Measurements from ENCODE around the gene MAPK8. TPM values are rescaled to one million over a fixed set of nuclear protein-coding genes. Genes with fewer than 3 reads are reported as not detected.
"Not testable (repeated sequence)": the region's sequence is repeated elsewhere in the genome, so short reads cannot be mapped to it uniquely, and the experiment has no call there.

MAPK8 gene
- total RNA-seq (2014; rRNA removed; shearing (Covaris generic)): 37.9 and 62.8 TPM in 2 replicates

DNA sequence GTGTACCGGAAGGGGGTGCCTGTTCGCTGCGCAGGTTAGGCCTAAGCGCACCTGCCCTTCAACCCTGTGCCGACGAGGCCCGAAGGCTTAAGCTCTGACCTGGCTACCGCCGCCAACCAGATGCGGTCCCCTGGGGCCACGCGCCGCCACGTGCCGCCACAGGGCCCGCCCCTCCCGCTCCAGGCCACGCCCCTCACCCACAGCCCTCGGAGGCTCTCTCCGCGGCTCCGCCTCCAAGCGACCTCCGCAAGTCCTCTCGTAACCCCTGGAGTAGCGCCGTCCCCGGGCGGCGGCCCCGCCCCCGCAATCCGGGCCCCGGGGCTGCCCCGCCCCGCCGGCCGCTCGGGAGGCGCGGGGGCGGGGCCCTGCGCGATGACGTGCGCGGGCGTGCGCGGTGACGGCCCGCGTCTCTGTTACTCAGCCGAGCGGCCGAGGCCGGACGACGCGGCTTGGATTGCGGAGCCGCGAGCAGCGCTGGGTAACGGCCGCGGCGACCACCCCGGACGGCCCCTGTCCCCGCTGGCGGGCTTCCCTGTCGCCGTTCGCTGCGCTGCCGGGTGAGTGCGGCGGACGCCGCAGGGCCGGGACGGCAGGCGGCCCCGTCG lies at the start of gene MAPK8:
TSS of gene MAPK8 (plus strand) at position 413 of the 605 bp plus-strand sequence. CDS start 94,984 bp downstream, outside the sequence.
- peak; percentile 88 for DNase-seq (ENCODE audit: low read depth)

DNA sequence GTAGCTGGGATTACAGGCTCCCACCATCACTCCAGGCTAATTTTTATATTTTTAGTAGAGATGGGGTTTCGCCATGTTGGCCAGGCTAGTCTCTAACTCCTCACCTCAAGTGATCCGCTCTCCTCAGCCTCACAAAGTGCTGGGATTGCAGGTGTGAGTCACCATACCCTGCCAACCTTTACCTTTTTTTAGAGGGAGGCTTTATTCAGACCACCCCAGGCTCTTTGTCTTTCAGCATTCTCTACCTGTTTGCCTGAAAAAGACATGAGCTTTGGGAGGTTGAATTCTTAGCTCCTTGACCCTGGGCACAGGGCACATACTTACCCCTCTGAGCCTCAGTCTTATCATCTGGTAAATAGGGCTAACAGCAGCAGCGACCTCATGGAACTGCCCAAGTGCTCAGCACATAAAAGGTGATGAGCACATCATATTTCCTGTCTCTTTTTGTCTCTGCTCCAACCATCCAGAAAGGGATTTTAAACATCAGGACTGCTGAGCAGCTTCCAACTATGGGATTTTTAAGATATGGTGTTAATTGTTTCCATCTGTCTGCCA lies 49.0 kb upstream of the MAPK8 start:
- DNase-seq (ENCODE audit: low read depth): no peak

DNA sequence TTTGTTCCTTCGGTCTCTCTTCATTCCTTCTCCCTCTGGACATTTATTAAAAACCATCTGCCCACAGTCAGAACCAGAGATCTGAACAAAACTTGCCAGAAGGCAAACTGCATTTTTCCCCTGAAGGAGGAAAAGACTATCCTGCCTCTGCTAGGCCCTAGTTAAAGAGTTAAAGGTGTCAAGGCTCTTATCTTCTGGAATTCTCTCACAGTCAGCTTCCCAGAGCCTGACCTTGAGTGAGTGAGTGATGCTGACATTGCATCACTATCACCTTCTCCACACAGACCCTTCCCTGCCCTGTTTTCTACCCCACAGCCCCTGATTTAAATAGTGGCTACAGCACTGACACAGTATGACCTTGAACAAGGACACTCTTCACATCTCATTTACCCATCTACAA lies 48.4 kb upstream of the MAPK8 start:
- no peak for DNase-seq (ENCODE audit: low read depth)

DNA sequence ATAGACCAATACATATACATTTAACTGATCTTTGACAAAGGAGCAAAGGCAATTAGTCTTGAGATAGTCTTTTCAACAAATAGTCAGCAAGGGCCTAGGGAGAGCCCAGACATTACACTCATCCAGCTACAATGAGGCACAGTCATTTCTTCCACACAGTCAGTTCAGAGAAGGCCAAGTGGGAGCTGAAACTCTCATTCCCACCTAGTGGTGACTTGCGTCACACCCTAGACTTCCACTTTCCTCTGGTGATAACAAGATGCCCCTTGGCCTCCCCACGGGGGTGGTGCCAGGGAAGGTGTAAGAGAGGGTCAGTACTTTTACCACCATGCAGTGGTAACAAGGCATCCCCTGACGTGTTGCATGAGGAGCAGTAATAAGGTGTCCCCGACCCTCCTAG lies 39.9 kb upstream of the MAPK8 start:
- no peak for DNase-seq (ENCODE audit: low read depth)

DNA sequence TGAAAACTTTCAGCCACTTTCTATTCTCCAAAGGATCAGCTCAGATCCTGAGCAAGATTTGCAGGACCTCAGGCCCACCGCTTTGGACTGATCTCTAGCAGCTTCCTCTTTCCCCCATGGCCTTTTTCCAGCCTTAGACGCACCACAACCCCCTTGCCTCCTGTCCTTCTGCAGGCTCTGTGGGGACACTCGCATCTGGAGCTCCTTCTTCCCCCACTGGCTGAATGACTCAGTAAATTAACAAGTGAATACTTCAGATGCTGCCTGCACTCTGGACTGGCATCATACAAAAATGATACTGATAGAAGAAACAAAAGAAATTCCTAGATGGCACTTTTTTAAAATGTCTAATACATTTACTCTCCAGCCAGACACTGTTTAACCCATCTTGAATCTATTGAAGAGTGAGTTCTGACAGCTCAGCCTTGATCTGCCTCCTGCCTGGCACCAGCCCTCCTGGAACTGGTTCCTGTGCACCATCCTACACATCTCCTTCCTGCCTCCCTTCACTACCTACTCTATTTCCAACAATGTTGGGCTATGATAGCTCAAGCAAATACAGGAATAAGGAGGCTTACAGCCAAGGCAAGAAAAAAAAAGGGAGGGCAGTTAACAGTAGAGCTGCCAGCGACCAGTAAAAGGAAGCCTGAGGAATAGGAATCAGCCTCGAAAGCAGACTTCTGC lies 35.3 kb upstream of the MAPK8 start:
- DNase-seq (ENCODE audit: low read depth): no peak

DNA sequence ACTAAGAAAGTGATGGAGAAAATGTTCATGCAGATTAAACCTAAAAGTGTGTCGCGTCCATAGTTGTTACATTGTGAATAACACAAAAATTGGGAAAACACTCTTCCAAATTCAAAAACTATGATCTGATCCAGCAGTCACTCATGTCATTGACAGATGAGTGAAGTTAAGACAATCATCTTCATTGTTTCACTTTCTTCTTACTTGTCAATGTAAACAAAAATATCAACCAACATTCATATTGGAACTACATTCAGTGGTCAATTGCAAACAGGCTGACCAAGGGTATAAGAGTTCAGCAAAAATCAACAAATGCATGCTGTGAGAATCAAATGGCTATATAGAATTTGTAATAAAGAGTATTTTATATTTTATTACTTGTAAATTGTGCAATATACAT lies 33.8 kb upstream of the MAPK8 start:
- DNase-seq (ENCODE audit: low read depth): no peak

DNA sequence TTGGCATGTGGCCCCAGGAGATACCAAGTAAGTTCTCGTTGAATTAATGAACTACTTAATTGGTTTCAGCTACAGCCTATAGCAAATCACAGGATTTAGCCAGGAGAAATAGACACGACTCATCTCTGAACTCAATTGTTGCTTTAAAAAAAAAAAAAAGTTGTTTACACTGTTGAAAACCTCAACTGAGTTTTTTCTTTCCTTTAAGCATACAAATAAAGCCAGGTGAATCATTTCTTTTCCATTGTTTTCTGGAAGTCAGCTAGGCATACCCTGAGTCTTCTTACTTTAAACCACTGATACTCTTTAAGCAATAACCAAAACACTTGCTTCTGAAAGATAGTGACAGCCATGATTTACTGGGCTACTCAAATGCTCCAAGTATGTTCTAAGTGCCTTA lies 32.7 kb upstream of the MAPK8 start:
- DNase-seq (ENCODE audit: low read depth): no peak

DNA sequence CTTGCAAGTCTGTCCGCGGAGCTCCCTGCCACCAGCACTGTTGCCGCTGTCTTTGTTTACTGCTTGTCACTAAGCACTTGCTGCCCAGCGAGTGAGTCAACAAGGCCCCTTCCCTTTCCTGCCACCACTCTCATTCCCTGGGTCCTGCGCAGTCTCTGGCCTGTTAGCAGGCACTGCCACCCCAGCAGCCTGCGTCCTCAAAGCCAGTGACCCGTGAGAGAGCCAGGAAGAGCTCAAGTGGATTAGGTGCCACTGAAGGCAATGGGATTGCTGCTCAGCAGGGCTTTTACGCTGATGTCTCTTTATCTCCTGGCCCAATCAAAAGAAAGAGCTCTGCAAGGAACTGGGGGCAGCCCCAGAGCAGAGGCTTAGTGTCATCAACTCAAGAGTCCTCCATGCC lies 31.8 kb upstream of the MAPK8 start, which contains the start of gene FRMPD2:
TSS of gene FRMPD2 (minus strand) at position 61 of the 400 bp plus-strand sequence. CDS start 129 bp downstream, outside the sequence.
- DNase-seq (ENCODE audit: low read depth): no peak

DNA sequence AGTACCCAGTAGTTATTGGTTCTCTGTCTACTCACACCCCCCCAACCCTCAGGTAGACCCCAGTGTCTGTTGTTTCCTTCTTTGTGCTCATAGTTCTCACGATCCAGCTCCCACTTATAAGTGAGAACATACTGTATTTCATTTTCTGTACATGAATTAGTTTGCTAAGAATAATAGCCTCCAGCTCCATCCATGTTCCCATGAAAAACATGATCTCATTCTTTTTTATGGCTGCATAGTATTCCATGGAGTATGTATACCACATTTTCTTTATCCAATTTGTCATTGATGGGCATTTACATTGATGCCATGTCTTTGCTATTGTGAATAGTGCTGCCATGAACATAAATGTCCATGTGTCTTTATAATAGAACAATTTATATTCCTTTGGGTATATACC lies 29.4 kb upstream of the MAPK8 start:
- no peak for DNase-seq (ENCODE audit: low read depth)

DNA sequence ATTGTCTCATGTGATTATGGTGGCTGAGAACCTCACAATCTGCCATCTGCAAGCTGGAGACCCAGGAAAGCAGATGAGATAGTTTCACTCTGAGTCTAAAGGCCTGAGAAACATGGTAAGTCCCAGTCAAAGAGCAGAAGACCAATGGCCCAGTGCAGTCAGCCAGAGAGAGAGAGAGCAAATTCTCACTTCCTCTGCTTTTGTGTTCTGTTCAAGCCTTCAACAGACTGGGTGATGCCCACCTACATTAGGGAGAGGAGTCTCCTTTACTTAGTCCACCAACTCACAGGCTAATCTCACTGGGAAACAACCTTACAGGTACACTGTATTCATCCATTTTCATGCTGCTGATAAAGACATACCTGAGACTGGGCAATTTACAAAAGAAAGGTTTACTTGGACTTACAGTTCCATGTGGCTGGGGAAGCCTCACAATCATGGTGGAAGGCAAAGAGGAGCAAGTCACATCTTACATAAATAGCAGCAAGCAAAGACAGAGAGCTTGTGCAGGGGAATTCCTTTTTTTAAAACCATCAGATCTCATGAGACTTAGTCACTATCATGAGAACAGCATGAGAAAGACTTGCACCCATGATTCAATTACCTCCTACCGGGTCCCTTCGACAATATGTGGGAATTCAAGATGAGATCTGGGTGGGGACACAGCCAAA lies 27.3 kb upstream of the MAPK8 start:
- no peak for DNase-seq (ENCODE audit: low read depth)

DNA sequence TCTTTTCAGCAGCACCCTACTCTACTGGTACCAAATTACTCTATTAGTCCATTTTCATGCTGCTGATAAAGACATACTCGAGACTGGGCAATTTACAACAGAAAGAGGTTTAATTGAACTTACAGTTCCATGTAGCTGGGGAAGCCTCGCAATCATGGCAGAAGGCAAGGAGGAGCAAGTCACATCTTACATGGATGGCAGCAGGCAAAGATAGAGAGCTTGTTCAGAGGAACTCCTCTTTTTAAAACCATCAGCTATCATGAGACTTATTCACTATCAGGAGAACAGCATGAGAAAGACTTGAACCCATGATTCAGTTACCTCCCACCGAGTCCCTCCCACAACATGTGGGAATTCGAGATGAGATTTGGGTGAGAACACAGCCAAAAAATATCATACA lies 24.8 kb upstream of the MAPK8 start:
- DNase-seq (ENCODE audit: low read depth): not testable (repeated sequence)

DNA sequence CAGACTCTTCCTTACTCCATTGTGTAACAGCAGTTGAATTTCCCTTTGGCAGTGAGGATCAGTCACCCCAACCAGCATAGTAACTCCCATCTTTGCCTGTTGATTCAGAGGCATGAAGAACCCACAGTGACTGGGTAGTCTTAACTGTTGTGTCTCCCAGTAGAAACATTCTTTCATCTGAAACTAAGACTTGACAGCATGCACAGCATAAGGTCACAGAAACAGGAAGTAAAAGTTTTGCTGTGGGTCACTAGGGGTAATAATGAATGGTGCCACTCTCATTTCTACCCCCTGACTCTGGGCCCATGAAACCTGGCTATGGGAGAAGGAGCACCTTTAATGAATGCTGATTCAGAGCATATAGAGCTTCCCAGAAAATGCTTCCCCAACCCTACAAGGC lies 23.6 kb upstream of the MAPK8 start:
- DNase-seq (ENCODE audit: low read depth): no peak

DNA sequence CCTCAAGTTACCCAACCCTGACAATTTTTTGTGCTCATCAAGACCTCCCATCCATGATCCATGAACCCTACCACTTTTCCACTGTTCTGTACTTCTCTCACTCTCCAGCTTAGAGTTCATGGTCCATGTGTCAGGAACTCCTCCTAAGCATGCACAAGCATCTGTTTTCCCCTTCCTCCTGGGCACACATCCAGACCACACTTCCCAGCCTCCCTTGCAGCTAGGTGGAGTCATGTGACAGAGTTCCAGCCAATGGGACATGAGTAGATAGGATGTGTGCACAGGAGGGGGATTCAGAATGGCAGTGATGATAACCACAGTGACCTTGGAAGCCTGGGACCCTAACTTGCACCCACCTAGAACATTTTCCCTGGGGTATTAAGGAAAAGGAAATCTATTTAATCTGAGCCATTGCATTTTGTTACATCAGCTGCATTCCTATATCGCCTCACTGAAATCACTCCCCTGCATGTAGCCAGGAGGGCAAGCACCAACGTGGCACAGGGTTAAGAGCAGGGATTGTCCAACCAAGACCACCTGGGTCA lies 22.4 kb upstream of the MAPK8 start:
- no peak for DNase-seq (ENCODE audit: low read depth)

DNA sequence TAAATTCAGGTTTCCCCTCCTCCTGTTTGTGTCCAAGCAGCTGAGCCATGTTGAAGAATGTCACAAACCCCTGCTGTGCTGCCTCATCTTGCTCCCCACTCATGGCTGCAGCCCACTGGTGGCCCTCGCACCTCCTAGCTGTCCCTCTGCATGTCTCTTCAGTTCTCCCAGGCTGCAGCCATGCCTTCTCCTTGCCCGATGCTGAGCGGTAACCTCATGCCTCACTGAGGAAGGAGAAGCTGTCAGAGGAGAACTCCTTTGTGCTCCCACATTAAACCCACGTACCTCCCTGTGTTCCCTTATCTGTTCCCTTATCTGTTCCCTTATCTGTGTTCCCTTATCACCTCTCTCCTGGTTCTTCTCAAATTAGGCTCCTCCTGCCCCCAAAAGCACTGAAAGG lies 21.7 kb upstream of the MAPK8 start:
- DNase-seq (ENCODE audit: low read depth): no peak

DNA sequence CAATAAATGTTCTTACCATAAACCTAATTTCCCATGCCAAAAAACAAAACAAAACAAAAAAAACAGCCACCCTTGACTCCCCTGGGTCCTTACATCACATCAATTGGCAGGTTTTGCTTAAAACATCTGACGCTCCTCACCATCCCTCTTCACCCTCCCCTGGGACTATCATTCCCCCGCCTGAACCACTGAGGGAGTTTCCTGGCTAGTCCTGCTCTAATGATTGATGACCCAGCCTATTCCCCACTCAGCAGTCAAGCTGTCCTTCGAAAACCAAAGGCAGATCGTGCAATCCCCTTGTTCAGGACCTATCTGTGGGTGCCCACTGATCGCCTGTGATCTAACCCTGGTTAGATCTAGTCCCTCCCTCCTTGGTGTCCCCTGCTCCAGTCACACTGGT lies 20.8 kb upstream of the MAPK8 start:
- DNase-seq (ENCODE audit: low read depth): no peak

DNA sequence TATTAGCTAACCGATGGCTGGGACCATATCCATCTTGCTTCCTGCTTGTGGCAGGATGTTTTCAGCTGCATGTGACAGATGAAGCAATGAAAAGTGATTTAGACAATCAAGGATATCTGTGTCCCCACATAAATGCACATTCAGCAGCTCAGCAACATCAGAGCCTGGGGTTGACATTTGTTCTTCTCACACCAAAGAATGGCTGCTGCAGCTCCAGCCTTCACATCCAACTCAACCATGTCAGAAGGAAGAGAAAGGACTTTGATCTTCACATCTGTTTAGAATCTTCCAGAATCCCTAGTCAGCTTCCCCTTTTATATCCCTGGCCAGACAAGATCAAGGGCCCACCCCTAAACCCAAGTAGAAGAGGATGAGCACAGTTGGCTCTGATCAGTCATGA lies 20.1 kb upstream of the MAPK8 start:
- no peak for DNase-seq (ENCODE audit: low read depth)

DNA sequence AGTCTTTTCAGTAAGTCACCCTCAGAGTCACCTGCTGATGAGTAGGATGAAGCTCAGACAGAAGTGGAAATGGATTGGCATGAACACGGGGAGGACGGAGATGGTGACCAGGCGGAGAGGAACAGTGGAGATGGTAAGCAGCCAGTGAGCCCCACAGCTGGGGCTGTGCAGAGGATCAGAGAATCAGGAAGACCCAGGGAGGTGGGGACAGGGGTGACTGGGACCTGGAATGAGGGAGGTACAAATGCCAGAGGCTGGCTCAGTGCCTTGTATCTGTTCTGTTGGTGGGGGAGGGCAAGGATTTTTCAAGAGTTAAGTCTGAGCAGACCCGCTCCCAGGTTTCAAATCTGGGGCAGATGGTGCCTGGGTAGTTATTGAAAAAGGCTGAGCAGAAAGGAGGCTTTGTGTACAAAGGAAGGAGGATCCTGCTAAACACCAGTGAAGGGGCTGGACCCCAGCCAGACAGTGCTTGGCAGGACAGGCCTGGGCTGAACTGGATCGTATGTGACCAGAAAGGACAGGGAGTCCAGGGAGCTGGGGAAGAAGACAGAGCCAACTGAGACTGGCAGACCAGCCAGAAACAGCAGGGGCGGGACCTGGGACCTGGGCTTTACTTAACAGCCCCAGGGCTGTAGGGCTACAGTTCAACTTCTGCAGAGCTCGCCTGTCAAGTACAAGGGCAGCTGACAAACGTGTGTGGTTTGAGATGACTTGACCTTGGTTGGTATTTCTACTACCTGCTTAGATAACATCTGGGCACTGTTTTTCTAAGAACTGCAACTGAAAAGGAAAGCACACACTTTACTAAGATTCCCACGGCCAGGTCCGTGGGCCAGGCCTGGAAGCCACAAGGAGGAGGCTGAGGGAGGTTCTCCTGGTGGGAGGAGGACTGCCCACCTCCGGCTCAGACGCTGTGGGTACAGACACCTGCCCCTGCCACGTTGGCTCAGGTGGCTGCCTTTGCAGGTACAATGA lies 18.8 kb upstream of the MAPK8 start:
- no peak for DNase-seq (ENCODE audit: low read depth)

DNA sequence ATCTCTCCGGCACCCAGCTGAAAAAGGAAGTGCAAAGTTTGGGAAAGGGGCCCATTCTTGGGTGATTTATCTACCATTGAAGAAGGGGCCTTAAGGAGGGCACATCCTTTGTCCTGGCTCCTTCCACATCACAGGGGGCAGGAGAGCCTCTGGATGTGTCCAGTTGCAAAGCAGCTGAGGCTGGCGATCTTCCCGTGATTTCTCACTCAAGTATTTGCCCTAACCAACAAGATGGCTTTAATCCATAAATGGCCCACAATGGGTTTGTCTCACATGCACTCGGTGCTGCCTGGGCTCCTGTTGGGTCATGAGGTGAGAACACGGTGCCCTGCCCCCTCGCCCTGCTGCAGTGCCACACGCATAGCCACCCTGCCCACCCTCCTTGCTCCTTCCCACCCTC lies 17.8 kb upstream of the MAPK8 start:
- DNase-seq (ENCODE audit: low read depth): peak; percentile 9

DNA sequence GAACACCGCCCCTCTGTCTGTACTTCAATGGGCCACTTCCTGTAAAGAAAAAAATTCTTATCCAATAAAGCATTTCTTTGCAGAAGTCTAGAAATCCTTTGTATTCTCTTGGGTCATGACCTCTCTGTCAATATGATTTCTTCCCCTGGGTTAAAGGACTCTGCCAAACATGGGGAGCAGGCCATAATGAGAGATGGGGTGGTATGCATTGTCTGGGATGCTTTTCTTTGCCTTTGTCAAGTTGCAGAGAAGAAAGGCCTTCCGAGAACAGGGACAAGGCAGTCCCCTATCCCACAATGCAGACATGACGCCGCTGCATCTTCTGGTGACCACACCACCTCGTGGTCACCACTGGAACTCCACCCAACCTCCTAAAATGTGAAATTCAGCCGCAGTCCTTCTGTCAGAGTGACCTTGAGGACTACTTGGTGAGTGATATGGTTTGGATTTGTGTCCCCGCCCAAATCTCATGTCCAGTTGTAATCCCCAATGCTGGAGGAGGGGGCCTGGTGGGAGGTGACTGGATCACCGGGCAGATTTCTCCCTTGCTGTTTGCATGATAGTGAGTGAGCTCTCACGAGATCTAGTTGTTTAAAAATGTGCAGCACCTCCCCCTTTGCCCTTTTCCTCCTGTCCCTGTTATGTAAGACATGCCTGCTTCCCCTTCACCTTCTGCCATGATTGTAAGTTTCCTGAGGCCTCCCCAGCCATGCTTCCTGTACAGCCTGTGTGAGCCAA lies 16.8 kb upstream of the MAPK8 start:
- peak; percentile 49 for DNase-seq (ENCODE audit: low read depth)

DNA sequence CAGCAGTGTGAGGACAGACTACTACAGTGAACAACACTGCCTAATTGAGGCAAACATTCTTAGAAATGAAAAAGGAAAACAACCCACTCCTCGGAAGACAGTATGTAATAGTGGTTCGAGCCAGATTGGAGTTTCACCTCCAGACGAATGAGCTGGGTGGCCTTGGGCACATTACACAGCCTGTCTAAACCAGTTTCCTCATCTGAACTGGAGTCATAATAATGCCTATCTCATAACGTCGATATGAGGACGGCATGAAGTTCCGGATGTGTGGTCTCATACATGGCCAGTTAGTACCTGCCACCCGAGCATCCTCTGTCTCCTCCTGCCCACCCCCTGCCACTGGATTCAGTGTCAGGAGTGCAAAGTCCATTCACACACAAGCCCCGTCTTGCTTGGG lies 16.2 kb upstream of the MAPK8 start:
- DNase-seq (ENCODE audit: low read depth): no peak

DNA sequence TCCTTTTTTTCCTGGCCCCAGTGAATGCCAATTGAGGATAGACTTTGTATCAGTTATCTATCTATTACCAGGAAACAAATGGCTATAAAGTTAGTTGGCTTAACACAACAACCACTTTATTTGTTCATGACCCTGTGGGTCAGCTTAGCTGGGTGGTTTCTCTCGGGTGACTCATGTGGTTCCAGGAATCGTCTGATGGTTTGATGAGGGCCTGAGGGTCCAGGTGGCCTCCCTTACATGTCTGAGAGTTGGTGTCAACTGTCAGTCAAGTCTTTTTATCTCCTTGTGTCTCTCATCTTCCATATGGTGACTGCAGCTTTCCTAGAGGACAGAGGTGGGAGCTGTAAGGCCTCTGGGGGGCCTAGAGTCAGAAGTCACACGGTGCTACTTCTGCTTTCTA lies 15.3 kb upstream of the MAPK8 start:
- DNase-seq (ENCODE audit: low read depth): no peak

Data from Daoy (cell line).